MM.1S (cell line): Measurements from ENCODE around the gene KCNJ16.

Source experiments
- DNase-seq: peaks from one replicate; pipeline ENCODE4 v3.0.0-alpha.2; 2015
- H2AFZ ChIP-seq: fragments of 300-600 bp; sonication (generic); 2 replicates; pipeline ENCODE4 v1.6.0; 2016; ENCODE audit warnings: antibody characterized with exemption, low read length
- H3F3A ChIP-seq: fragments of 300-600 bp; sonication (generic); 2 replicates; pipeline ENCODE4 v1.6.1; 2016; ENCODE audit warnings: mild to moderate bottlenecking, antibody characterized with exemption, low read length, moderate library complexity, mixed read lengths; ENCODE audit not compliant: insufficient read depth
- H3K27ac ChIP-seq: fragments of 300-600 bp; sonication (generic); 2 replicates; pipeline ENCODE4 v1.5.1; 2016; ENCODE audit warnings: mild to moderate bottlenecking, low read length
- H3K27me3 ChIP-seq: fragments of 300-600 bp; sonication (generic); replicated peaks from 2 replicates; pipeline ENCODE4 v1.6.0; 2016; ENCODE audit warnings: low read length; ENCODE audit not compliant: insufficient read depth
- H3K36me3 ChIP-seq: fragments of 300-600 bp; sonication (generic); replicated peaks from 2 replicates; pipeline ENCODE4 v1.6.1; 2016; ENCODE audit warnings: mild to moderate bottlenecking, low read length, mixed read lengths; ENCODE audit not compliant: insufficient read depth
- H3K4me1 ChIP-seq: fragments of 300-600 bp; sonication (generic); 2 replicates; pipeline ENCODE4 v1.6.1; 2016; ENCODE audit warnings: low read length, mixed read lengths
- H3K4me2 ChIP-seq: fragments of 300-600 bp; sonication (generic); 2 replicates; pipeline ENCODE4 v1.6.0; 2016; ENCODE audit warnings: low read depth, low read length
- H3K4me3 ChIP-seq: fragments of 300-600 bp; sonication (generic); 2 replicates; pipeline ENCODE4 v1.5.1; 2016; ENCODE audit warnings: low read length, mixed read lengths
- H3K79me2 ChIP-seq: fragments of 300-600 bp; sonication (generic); 2 replicates; pipeline ENCODE4 v1.6.1; 2016; ENCODE audit warnings: mixed run types, low read length, mixed read lengths
- H3K9ac ChIP-seq: fragments of 300-600 bp; sonication (generic); 2 replicates; pipeline ENCODE4 v1.6.1; 2016; ENCODE audit warnings: low read length, mixed read lengths
- H3K9me2 ChIP-seq: fragments of 300-600 bp; sonication (generic); replicated peaks from 2 replicates; pipeline ENCODE4 v1.6.1; 2016; ENCODE audit warnings: mild to moderate bottlenecking, low read length, mixed read lengths; ENCODE audit not compliant: insufficient read depth
- H3K9me3 ChIP-seq: fragments of 300-600 bp; sonication (generic); replicated peaks from 2 replicates; pipeline ENCODE4 v1.6.1; 2016; ENCODE audit warnings: mild to moderate bottlenecking, low read length, mixed read lengths; ENCODE audit not compliant: insufficient read depth
- H4K20me1 ChIP-seq: fragments of 300-600 bp; sonication (generic); 2 replicates; pipeline ENCODE4 v1.6.1; 2016; ENCODE audit warnings: mild to moderate bottlenecking, low read length, moderate library complexity, mixed read lengths; ENCODE audit not compliant: insufficient read depth
- EZH2 ChIP-seq: fragments of 300-600 bp; sonication (generic); optimal IDR thresholded peaks from 2 replicates; pipeline ENCODE3; 2017; ENCODE audit warnings: low read depth, mild to moderate bottlenecking, antibody characterized with exemption, low read length, mixed read lengths
- EZH2phosphoT487 ChIP-seq: fragments of 300-600 bp; sonication (generic); IDR thresholded peaks from 2 replicates; pipeline ENCODE4 v1.6.1; 2018; ENCODE audit warnings: antibody characterized with exemption, low read length
- TF ChIP-seq, protein P1 (sequence below): fragments of 300-600 bp; sonication (generic); IDR thresholded peaks from 2 replicates; pipeline ENCODE4 v1.5.1; 2016; ENCODE audit warnings: antibody characterized with exemption, low read length, mixed read lengths

KCNJ16 gene

DNA sequence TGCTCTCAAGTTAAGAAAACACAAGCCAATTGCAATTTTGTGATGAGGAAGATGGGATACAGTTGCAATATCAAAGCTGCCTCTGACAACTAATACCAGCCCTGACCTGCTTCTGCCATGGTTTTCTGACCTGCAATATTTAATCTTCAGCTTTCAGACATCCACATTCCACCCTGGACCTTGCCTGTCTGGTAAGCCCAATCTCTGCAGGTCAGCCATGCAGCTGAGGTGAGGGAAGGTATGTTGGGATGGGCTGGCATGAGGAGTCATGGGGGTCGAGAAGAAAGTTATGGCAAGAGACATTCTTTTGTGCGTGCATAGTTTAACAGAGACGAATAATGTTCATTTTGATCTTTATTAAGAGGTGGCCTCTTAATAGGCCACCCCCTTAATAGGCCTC, 31.5 kb downstream of the KCNJ16 start:
- no peak for TF ChIP-seq EZH2phosphoT487
- TF ChIP-seq, protein P1, sequence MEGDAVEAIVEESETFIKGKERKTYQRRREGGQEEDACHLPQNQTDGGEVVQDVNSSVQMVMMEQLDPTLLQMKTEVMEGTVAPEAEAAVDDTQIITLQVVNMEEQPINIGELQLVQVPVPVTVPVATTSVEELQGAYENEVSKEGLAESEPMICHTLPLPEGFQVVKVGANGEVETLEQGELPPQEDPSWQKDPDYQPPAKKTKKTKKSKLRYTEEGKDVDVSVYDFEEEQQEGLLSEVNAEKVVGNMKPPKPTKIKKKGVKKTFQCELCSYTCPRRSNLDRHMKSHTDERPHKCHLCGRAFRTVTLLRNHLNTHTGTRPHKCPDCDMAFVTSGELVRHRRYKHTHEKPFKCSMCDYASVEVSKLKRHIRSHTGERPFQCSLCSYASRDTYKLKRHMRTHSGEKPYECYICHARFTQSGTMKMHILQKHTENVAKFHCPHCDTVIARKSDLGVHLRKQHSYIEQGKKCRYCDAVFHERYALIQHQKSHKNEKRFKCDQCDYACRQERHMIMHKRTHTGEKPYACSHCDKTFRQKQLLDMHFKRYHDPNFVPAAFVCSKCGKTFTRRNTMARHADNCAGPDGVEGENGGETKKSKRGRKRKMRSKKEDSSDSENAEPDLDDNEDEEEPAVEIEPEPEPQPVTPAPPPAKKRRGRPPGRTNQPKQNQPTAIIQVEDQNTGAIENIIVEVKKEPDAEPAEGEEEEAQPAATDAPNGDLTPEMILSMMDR = no peak
- no peak for TF ChIP-seq EZH2
- no peak overlapping the region for H3K9ac ChIP-seq

GRCh38 chr17:70107441-70107840, 32.4 kb downstream of the KCNJ16 start:
- no peaks in the 10 kb centered on the region for H3F3A ChIP-seq
- H4K20me1 ChIP-seq = no peaks in the 10 kb centered on the region
- H2AFZ ChIP-seq = no peak overlapping the region
- no peaks in the 10 kb centered on the region for H3K79me2 ChIP-seq
- TF ChIP-seq EZH2phosphoT487 (no peak), EZH2 (no peak)
- TF ChIP-seq, protein P1 = no peak
- no peaks in the 10 kb centered on the region for H3K36me3 ChIP-seq
- H3K27me3 ChIP-seq = no peaks in the 10 kb centered on the region
- H3K9ac ChIP-seq = no peak overlapping the region
- no peaks in the 10 kb centered on the region for H3K4me1 ChIP-seq
- DNase-seq = no peak
- no peak overlapping the region for H3K27ac ChIP-seq
- H3K9me2 ChIP-seq = no peaks in the 10 kb centered on the region
- no peak overlapping the region for H3K4me3 ChIP-seq
- no peak overlapping the region for H3K4me2 ChIP-seq
- H3K9me3 ChIP-seq = no peaks in the 10 kb centered on the region

More for the DNA sequence above, 31.5 kb downstream of the KCNJ16 start:
- H3K4me1 ChIP-seq = no peaks in the 10 kb centered on the region
- H3K4me2 ChIP-seq = no peak overlapping the region
- no peaks in the 10 kb centered on the region for H3K27me3 ChIP-seq
- no peaks in the 10 kb centered on the region for H3K9me2 ChIP-seq
- no peaks in the 10 kb centered on the region for H3K79me2 ChIP-seq
- no peaks in the 10 kb centered on the region for H3K9me3 ChIP-seq
- no peak overlapping the region for H3K4me3 ChIP-seq
- DNase-seq = no peak
- H3F3A ChIP-seq = no peaks in the 10 kb centered on the region
- no peak overlapping the region for H3K27ac ChIP-seq
- H3K36me3 ChIP-seq = no peaks in the 10 kb centered on the region
- no peaks in the 10 kb centered on the region for H4K20me1 ChIP-seq
- H2AFZ ChIP-seq = no peak overlapping the region

DNA sequence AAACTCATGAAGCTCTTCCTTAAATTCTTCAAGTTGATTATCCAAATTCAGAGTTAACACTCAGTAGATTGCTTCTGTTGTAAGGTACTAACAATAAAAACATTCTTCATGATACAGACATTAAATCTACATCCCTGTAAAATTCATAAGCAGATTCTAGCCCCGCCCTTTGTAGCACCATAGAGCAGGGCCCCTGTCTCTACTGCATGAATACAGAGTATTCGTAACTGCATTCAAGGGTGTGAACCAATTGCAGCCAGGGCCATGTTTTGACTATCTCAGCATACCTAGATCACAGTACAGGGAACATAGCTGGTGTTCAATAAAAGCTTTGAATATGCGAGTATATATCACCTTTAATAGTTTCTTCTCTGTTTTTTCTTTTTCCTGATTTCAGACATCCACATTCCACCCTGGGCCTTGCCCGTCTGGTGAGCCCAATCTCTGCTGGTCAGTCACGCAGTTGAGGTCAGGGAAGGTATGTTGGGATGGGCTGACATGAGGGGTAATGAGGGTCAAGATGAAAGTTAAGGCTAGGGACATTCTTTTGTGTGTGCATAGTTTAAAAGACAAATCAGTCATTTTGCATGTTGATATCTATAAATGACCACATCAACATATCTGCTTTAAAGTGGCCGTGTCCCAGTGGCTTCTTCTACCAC, 33.0 kb downstream of the KCNJ16 start:
- H3F3A ChIP-seq = no peaks in the 10 kb centered on the region
- H3K36me3 ChIP-seq = no peaks in the 10 kb centered on the region
- H3K79me2 ChIP-seq = no peaks in the 10 kb centered on the region
- no peaks in the 10 kb centered on the region for H4K20me1 ChIP-seq
- H3K9me2 ChIP-seq = no peaks in the 10 kb centered on the region
- no peak overlapping the region for H3K4me2 ChIP-seq
- H2AFZ ChIP-seq = no peak overlapping the region
- no peak for DNase-seq
- no peaks in the 10 kb centered on the region for H3K4me1 ChIP-seq
- no peaks in the 10 kb centered on the region for H3K27me3 ChIP-seq
- TF ChIP-seq, protein P1 = no peak
- TF ChIP-seq EZH2 (no peak), EZH2phosphoT487 (no peak)
- H3K27ac ChIP-seq = no peak overlapping the region
- no peak overlapping the region for H3K9ac ChIP-seq
- H3K4me3 ChIP-seq = no peak overlapping the region
- no peaks in the 10 kb centered on the region for H3K9me3 ChIP-seq
